Measurements from ENCODE around the gene NOTCH1.
"Not testable (repeated sequence)": the region's sequence is repeated elsewhere in the genome, so short reads cannot be mapped to it uniquely, and the experiment has no call there.

NOTCH1 gene

GRCh38 chr9:136586391-136586953 is 40.6 kb upstream of the NOTCH1 start:
- no peaks in the 10 kb centered on the region for H3K9me3 ChIP-seq (ENCODE audit: control insufficient read depth in 1 of 2, low read length in 2 of 2)
- H3K36me3 ChIP-seq (ENCODE audit: control insufficient read depth in 1 of 2, insufficient read depth in 2 of 2, low read length in 2 of 2), result no peaks in the 10 kb centered on the region
- H3K4me3 ChIP-seq (ENCODE audit: low read depth in 1 of 2, low read length in 2 of 2), result no peak overlapping the region
- H3K27me3 ChIP-seq (ENCODE audit: low read depth, low read length), result no peaks in the 10 kb centered on the region
- H3K4me1 ChIP-seq (ENCODE audit: control insufficient read depth in 1 of 2, insufficient read depth in 2 of 2, low read length in 2 of 2), result peaks cover 3 to 54% of the 10 kb centered on the region in 2 donors
- no peak overlapping the region for H3K27ac ChIP-seq (ENCODE audit: low read length)

- Histone ChIP-seq H3K4me1 (ENCODE audit: control insufficient read depth in 1 of 2, insufficient read depth in 2 of 2, low read length in 2 of 2) (peaks cover 3 to 50% of the 10 kb centered on the region in 2 donors), H3K27ac (ENCODE audit: low read length) (no peak overlapping the region), H3K9me3 (ENCODE audit: control insufficient read depth in 1 of 2, low read length in 2 of 2) (no peaks in the 10 kb centered on the region), H3K36me3 (ENCODE audit: control insufficient read depth in 1 of 2, insufficient read depth in 2 of 2, low read length in 2 of 2) (no peaks in the 10 kb centered on the region), H3K4me3 (ENCODE audit: low read depth in 1 of 2, low read length in 2 of 2) (no peak overlapping the region), H3K27me3 (ENCODE audit: low read depth, low read length) (no peaks in the 10 kb centered on the region)
These were observed 39.8 kb upstream of the NOTCH1 start for GRCh38 chr9:136585531-136586120.

DNA sequence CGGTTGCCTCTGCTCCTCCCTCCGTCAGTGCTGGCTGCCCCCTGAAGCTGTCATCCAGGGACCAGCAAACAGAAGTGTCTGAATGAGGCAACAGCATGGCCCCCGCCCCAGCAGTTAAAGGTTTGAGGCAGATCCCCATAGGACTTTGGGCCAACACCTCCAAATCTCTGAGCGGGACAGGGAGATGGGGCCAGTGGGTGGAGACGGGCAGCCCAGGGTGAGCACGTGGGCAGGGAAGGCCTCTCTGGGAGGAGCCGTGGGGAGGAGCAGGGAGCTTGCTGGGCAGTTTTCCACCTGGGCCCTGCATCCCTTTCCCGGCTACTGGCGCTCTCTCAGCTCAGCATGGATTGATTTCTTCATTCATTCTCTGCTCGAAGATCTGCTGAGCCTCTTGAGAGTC is 39.1 kb upstream of the NOTCH1 start:
- Histone ChIP-seq H3K9me3 (ENCODE audit: control insufficient read depth in 1 of 2, low read length in 2 of 2) (no peaks in the 10 kb centered on the region), H3K4me1 (ENCODE audit: control insufficient read depth in 1 of 2, insufficient read depth in 2 of 2, low read length in 2 of 2) (peaks cover 3 to 43% of the 10 kb centered on the region in 2 donors), H3K27ac (ENCODE audit: low read length) (no peak overlapping the region), H3K36me3 (ENCODE audit: control insufficient read depth in 1 of 2, insufficient read depth in 2 of 2, low read length in 2 of 2) (no peaks in the 10 kb centered on the region), H3K27me3 (ENCODE audit: low read depth, low read length) (no peaks in the 10 kb centered on the region), H3K4me3 (ENCODE audit: low read depth in 1 of 2, low read length in 2 of 2) (no peak overlapping the region)

GRCh38 chr9:136584401-136584932 is 38.6 kb upstream of the NOTCH1 start:
- peaks cover 3 to 40% of the 10 kb centered on the region in 2 donors for H3K4me1 ChIP-seq (ENCODE audit: control insufficient read depth in 1 of 2, insufficient read depth in 2 of 2, low read length in 2 of 2)
- H3K9me3 ChIP-seq (ENCODE audit: control insufficient read depth in 1 of 2, low read length in 2 of 2), result no peaks in the 10 kb centered on the region
- no peaks in the 10 kb centered on the region for H3K27me3 ChIP-seq (ENCODE audit: low read depth, low read length)
- H3K27ac ChIP-seq (ENCODE audit: low read length), result no peak overlapping the region
- H3K36me3 ChIP-seq (ENCODE audit: control insufficient read depth in 1 of 2, insufficient read depth in 2 of 2, low read length in 2 of 2), result no peaks in the 10 kb centered on the region
- H3K4me3 ChIP-seq (ENCODE audit: low read depth in 1 of 2, low read length in 2 of 2), result no peak overlapping the region

GRCh38 chr9:136582977-136583735 is 37.3 kb upstream of the NOTCH1 start:
- H3K4me3 ChIP-seq (ENCODE audit: low read depth in 1 of 2, low read length in 2 of 2), result no peak overlapping the region
- H3K4me1 ChIP-seq (ENCODE audit: control insufficient read depth in 1 of 2, insufficient read depth in 2 of 2, low read length in 2 of 2), result peaks cover 0 to 31% of the 10 kb centered on the region in 2 donors
- no peaks in the 10 kb centered on the region for H3K27me3 ChIP-seq (ENCODE audit: low read depth, low read length)
- no peaks in the 10 kb centered on the region for H3K36me3 ChIP-seq (ENCODE audit: control insufficient read depth in 1 of 2, insufficient read depth in 2 of 2, low read length in 2 of 2)
- no peak overlapping the region for H3K27ac ChIP-seq (ENCODE audit: low read length)
- H3K9me3 ChIP-seq (ENCODE audit: control insufficient read depth in 1 of 2, low read length in 2 of 2), result no peaks in the 10 kb centered on the region

DNA sequence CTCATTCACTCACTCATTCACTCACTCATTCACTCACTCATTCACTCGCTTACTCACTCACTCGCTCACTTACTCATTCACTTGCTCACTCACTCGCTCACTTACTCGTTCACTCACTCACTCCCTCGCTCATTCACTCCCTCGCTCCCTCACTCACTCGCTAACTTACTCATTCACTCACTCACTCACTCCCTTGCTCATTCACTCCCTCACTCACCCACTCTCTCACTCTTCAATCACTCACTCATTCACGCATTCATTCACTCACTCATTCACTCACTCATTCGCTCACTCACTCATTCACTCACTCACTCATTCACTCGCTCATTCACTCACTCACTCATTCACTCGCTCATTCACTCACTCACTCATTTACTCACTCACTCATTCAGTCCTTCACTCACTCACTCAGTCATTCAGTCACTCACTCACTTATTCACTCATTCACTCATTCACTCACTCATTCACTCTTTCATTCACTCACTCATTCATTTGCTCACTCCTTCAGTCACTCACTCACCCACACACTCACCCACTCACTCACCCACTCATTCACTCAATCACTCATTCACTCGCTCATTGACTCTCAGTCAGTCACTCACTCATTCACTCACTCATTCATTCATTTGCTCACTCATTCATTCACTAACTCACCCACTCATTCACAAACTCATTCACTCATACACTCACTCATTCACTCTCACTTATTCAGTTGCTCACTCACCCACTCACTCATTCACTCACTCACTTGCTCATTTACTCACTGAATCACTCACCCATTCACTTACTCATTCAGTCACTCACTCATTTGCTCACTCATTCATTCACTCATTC is 36.0 kb upstream of the NOTCH1 start:
- no peak overlapping the region for H3K27ac ChIP-seq (ENCODE audit: low read length)
- peaks cover 0 to 19% of the 10 kb centered on the region in 2 donors for H3K4me1 ChIP-seq (ENCODE audit: control insufficient read depth in 1 of 2, insufficient read depth in 2 of 2, low read length in 2 of 2)
- no peaks in the 10 kb centered on the region for H3K36me3 ChIP-seq (ENCODE audit: control insufficient read depth in 1 of 2, insufficient read depth in 2 of 2, low read length in 2 of 2)

DNA sequence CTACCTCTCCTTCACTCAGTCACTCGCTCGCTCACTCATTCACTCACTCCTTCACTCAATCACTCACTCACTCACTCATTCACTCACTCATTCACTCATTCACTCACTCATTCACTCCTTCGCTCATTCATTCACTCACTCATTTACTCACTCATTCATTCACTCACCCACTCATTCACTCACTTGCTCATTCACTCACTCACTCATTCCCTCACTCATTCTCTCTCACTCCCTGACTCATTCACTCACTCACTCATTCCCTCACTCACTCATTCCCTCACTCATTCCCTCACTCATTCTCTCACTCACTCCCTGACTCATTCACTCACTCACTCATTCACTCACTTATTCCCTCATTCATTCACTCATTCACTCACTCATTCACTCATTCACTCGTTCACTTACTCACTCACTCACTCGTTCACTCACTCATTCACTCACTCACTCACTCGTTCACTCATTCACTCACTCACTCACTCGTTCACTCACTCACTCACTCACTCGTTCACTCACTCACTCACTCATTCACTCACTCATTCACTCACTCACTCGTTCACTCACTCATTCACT is 33.9 kb upstream of the NOTCH1 start:
- not testable (repeated sequence) for H3K36me3 ChIP-seq (ENCODE audit: control insufficient read depth in 1 of 2, insufficient read depth in 2 of 2, low read length in 2 of 2); H3K27me3 ChIP-seq (ENCODE audit: low read depth, low read length); H3K27ac ChIP-seq (ENCODE audit: low read length); H3K9me3 ChIP-seq (ENCODE audit: control insufficient read depth in 1 of 2, low read length in 2 of 2); H3K4me3 ChIP-seq (ENCODE audit: low read depth in 1 of 2, low read length in 2 of 2); H3K4me1 ChIP-seq (ENCODE audit: control insufficient read depth in 1 of 2, insufficient read depth in 2 of 2, low read length in 2 of 2)

More for the DNA sequence above, 36.0 kb upstream of the NOTCH1 start:
- H3K27me3 ChIP-seq (ENCODE audit: low read depth, low read length), result no peaks in the 10 kb centered on the region
- no peak overlapping the region for H3K4me3 ChIP-seq (ENCODE audit: low read depth in 1 of 2, low read length in 2 of 2)
- no peaks in the 10 kb centered on the region for H3K9me3 ChIP-seq (ENCODE audit: control insufficient read depth in 1 of 2, low read length in 2 of 2)

GRCh38 chr9:136578915-136579649 is 33.2 kb upstream of the NOTCH1 start:
- Histone ChIP-seq H3K4me1 (ENCODE audit: control insufficient read depth in 1 of 2, insufficient read depth in 2 of 2, low read length in 2 of 2) (no peaks in the 10 kb centered on the region), H3K27ac (ENCODE audit: low read length) (no peak overlapping the region), H3K27me3 (ENCODE audit: low read depth, low read length) (no peaks in the 10 kb centered on the region), H3K4me3 (ENCODE audit: low read depth in 1 of 2, low read length in 2 of 2) (no peak overlapping the region), H3K36me3 (ENCODE audit: control insufficient read depth in 1 of 2, insufficient read depth in 2 of 2, low read length in 2 of 2) (no peaks in the 10 kb centered on the region), H3K9me3 (ENCODE audit: control insufficient read depth in 1 of 2, low read length in 2 of 2) (no peaks in the 10 kb centered on the region)

DNA sequence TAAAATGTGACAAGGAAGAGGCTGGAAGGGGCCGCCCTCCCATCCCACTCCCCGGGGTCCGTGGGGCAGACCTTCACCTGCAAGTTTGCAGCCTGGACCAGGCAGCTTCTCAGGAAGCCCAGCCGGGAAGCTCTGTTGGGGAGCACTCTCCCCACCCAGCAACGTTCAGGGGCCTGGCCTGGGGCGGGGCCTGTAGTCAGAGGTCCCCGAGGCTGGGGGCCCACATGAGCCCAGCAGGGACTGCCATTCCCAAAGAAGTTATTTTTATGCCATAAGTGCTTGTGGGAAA is 32.7 kb upstream of the NOTCH1 start:
- no peaks in the 10 kb centered on the region for H3K9me3 ChIP-seq (ENCODE audit: control insufficient read depth in 1 of 2, low read length in 2 of 2)
- no peaks in the 10 kb centered on the region for H3K27me3 ChIP-seq (ENCODE audit: low read depth, low read length)
- H3K4me1 ChIP-seq (ENCODE audit: control insufficient read depth in 1 of 2, insufficient read depth in 2 of 2, low read length in 2 of 2), result no peaks in the 10 kb centered on the region
- no peak overlapping the region for H3K27ac ChIP-seq (ENCODE audit: low read length)
- no peak overlapping the region for H3K4me3 ChIP-seq (ENCODE audit: low read depth in 1 of 2, low read length in 2 of 2)
- no peaks in the 10 kb centered on the region for H3K36me3 ChIP-seq (ENCODE audit: control insufficient read depth in 1 of 2, insufficient read depth in 2 of 2, low read length in 2 of 2)

- Histone ChIP-seq H3K27ac (ENCODE audit: low read length) (no peak overlapping the region), H3K9me3 (ENCODE audit: control insufficient read depth in 1 of 2, low read length in 2 of 2) (no peaks in the 10 kb centered on the region), H3K4me1 (ENCODE audit: control insufficient read depth in 1 of 2, insufficient read depth in 2 of 2, low read length in 2 of 2) (no peaks in the 10 kb centered on the region), H3K27me3 (ENCODE audit: low read depth, low read length) (no peaks in the 10 kb centered on the region), H3K36me3 (ENCODE audit: control insufficient read depth in 1 of 2, insufficient read depth in 2 of 2, low read length in 2 of 2) (no peaks in the 10 kb centered on the region), H3K4me3 (ENCODE audit: low read depth in 1 of 2, low read length in 2 of 2) (no peak overlapping the region)
These were observed 32.2 kb upstream of the NOTCH1 start for GRCh38 chr9:136577941-136578625.
